ENCODE data around the gene SERPINB1. TPM values are rescaled to one million over a fixed set of nuclear protein-coding genes. Genes with fewer than 3 reads are reported as not detected.
A peak's percentile ranks its signal among the peaks of the same experiment; 100 is the strongest.

SERPINB1 gene
- total RNA-seq, 1 experiment from 2014 or later, result 0.22 TPM

DNA sequence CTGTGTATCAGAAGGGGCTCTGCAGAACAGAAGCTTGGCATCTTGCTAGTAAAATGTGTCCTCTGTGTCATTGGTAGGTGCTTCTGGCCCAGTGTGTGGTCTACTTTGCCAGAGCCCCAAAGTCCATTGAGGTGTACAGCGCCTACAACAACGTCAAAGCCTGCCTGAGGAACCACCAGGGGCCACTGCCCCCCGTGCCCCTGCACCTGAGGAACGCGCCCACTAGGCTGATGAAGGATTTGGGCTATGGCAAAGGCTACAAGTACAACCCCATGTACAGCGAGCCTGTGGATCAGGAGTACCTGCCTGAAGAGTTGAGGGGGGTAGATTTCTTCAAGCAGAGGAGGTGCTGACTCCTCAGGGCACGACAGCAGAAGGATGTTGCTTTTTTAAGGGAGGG is 56.7 kb downstream of the SERPINB1 start:
- peaks cover 27% of the 10 kb centered on the region for H4K20me1 ChIP-seq (ENCODE audit: insufficient read depth, low read depth, low read length)
- no peak overlapping the region for H2AFZ ChIP-seq (ENCODE audit: low read length)
- no peaks in the 10 kb centered on the region for H3K9me3 ChIP-seq (ENCODE audit: low read length)
- H3K36me3 ChIP-seq (ENCODE audit: insufficient read depth, low read length), result peaks cover 38% of the 10 kb centered on the region; the same call in 1 of the 2 replicates
- H3K4me3 ChIP-seq (ENCODE audit: low read length), result no peak overlapping the region
- H3K9ac ChIP-seq (ENCODE audit: low read length), result no peak overlapping the region
- no peak for DNase-seq
- H3K27me3 ChIP-seq (ENCODE audit: low read length), result no peaks in the 10 kb centered on the region
- no peak overlapping the region for H3K4me2 ChIP-seq (ENCODE audit: low read depth, low read length, poor library complexity, severe bottlenecking)
- H3K27ac ChIP-seq (ENCODE audit: low read length), result no peak overlapping the region
- peaks cover 67% of the 10 kb centered on the region for H3K79me2 ChIP-seq (ENCODE audit: low read length)
- H3K4me1 ChIP-seq (ENCODE audit: low read length), result no peaks in the 10 kb centered on the region
- no peaks in the 10 kb centered on the region for H3K9me2 ChIP-seq (replicated peaks; ENCODE audit: insufficient read depth, low read length)

DNA sequence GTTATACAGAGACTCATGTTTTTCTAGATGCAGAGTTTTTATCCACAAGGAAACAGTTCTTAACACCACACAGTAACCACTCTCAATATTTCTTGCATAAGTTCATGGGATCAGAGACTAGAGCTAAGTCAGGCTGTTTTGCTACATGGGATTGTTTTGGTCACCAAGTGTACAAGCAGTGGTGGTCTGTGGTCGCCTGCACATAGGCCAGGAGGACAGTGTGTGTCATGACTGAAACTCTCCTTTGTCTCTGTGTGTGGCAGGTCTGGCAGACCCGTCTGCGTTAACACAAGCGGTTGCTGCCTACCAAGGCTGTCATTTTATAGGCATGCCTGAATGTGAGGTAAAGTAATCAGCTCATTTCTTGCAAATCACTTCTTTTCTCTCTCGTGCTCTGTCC is 57.6 kb downstream of the SERPINB1 start:
- H4K20me1 ChIP-seq (ENCODE audit: insufficient read depth, low read depth, low read length), result peaks cover 28% of the 10 kb centered on the region
- peaks cover 76% of the 10 kb centered on the region for H3K79me2 ChIP-seq (ENCODE audit: low read length)
- no peaks in the 10 kb centered on the region for H3K9me3 ChIP-seq (ENCODE audit: low read length)
- H3K27me3 ChIP-seq (ENCODE audit: low read length), result no peaks in the 10 kb centered on the region
- H3K27ac ChIP-seq (ENCODE audit: low read length), result no peak overlapping the region
- H3K9me2 ChIP-seq (replicated peaks; ENCODE audit: insufficient read depth, low read length), result no peaks in the 10 kb centered on the region
- H3K9ac ChIP-seq (ENCODE audit: low read length), result no peak overlapping the region
- peaks cover 42% of the 10 kb centered on the region; the same call in 1 of the 2 replicates for H3K36me3 ChIP-seq (ENCODE audit: insufficient read depth, low read length)
- H3K4me1 ChIP-seq (ENCODE audit: low read length), result no peaks in the 10 kb centered on the region
- no peak overlapping the region for H3K4me3 ChIP-seq (ENCODE audit: low read length)
- H3K4me2 ChIP-seq (ENCODE audit: low read depth, low read length, poor library complexity, severe bottlenecking), result no peak overlapping the region
- DNase-seq, result no peak
- H2AFZ ChIP-seq (ENCODE audit: low read length), result no peak overlapping the region

DNA sequence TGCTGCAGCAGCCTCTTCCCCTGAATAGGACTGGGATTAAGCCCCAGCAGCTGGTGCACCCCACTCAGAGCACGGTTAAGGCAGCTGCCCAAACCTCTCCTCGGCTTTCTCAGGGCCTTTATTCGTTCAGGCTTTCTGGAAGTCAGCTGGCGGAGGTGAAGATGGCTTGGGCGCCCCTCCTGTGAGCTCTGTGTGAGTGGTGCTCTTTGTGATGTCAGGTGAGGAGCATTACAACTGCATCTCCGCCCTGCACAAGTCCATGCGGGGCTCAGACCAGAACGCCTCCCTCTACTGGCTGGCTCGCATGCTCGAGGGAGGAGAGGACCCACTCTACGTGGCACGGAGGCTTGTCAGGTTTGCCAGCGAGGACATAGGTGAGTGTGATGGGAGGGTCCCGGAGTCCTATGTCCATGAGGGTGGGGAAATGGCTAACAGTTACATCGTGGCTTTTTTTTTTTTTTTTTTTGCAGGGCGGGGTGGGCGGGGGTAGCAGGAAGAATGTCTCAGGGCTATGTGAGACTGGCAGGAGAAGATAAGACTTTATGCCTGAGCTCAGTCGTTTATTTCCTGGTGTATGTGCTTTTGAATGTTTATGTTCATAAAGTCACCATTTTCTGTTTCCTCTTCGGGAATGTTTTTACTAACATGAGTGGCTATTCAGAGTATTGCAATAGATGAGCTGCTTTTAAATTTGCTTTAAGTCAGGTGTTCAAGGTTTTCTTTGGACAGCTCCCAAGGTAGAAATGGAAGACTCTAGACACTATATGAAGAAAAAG is 58.3 kb downstream of the SERPINB1 start:
- Histone ChIP-seq H2AFZ (ENCODE audit: low read length) (no peak overlapping the region), H3K4me2 (ENCODE audit: low read depth, low read length, poor library complexity, severe bottlenecking) (no peak overlapping the region), H3K4me1 (ENCODE audit: low read length) (no peaks in the 10 kb centered on the region), H3K27ac (ENCODE audit: low read length) (no peak overlapping the region), H3K9ac (ENCODE audit: low read length) (no peak overlapping the region), H3K36me3 (ENCODE audit: insufficient read depth, low read length) (peaks cover 48% of the 10 kb centered on the region; the same call in 1 of the 2 replicates), H3K9me2 (replicated peaks; ENCODE audit: insufficient read depth, low read length) (no peaks in the 10 kb centered on the region), H3K79me2 (ENCODE audit: low read length) (peaks cover 82% of the 10 kb centered on the region), H4K20me1 (ENCODE audit: insufficient read depth, low read depth, low read length) (peaks cover 32% of the 10 kb centered on the region), H3K9me3 (ENCODE audit: low read length) (no peaks in the 10 kb centered on the region), H3K4me3 (ENCODE audit: low read length) (no peak overlapping the region), H3K27me3 (ENCODE audit: low read length) (no peaks in the 10 kb centered on the region)
- DNase-seq, result no peak

DNA sequence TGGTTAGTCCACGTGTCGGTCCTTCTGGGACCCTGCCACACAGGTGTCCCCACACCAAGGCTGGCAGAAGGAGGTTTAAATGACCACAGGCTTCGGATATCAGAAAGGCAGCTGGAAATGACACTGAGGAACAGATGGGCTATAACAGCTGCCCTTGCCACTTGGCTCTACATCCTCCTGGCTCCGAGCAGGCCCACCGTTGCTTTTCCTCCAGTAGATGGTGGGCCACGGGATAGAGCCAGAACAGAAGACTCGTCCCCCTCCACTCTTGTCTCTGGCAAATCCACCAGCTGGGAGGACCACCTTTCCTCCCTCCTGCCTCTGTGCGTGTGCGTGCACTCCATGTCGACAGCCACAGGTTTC is 58.9 kb downstream of the SERPINB1 start:
- no peak overlapping the region for H3K27ac ChIP-seq (ENCODE audit: low read length)
- no peak for DNase-seq
- H3K9me3 ChIP-seq (ENCODE audit: low read length), result no peaks in the 10 kb centered on the region
- H3K4me1 ChIP-seq (ENCODE audit: low read length), result no peaks in the 10 kb centered on the region
- H3K79me2 ChIP-seq (ENCODE audit: low read length), result peaks cover 88% of the 10 kb centered on the region
- no peak overlapping the region for H3K4me2 ChIP-seq (ENCODE audit: low read depth, low read length, poor library complexity, severe bottlenecking)
- peaks cover 35% of the 10 kb centered on the region for H4K20me1 ChIP-seq (ENCODE audit: insufficient read depth, low read depth, low read length)
- H3K9ac ChIP-seq (ENCODE audit: low read length), result no peak overlapping the region
- no peak overlapping the region for H3K4me3 ChIP-seq (ENCODE audit: low read length)
- H2AFZ ChIP-seq (ENCODE audit: low read length), result no peak overlapping the region
- H3K9me2 ChIP-seq (replicated peaks; ENCODE audit: insufficient read depth, low read length), result no peaks in the 10 kb centered on the region
- peaks cover 52% of the 10 kb centered on the region; the same call in 1 of the 2 replicates for H3K36me3 ChIP-seq (ENCODE audit: insufficient read depth, low read length)
- H3K27me3 ChIP-seq (ENCODE audit: low read length), result no peaks in the 10 kb centered on the region

DNA sequence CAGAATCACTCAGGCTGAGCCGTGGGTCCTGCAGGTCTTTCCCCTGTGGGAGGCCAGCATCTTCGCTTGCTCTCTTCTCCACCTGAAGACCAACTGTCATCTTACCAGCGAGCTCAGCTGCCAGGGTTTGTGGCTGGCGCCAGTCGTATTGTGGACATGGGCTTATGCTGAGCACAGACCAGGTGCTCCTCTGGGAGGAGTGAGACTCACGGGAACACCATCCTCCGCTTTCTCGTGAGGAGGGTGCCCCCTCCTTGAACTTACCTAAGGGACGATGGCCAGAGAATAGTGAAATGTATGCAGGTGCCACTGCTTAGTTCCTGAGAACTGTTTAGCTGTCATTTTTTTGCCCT is 59.3 kb downstream of the SERPINB1 start:
- Histone ChIP-seq H3K27ac (ENCODE audit: low read length) (no peak overlapping the region), H3K4me1 (ENCODE audit: low read length) (no peaks in the 10 kb centered on the region), H3K36me3 (ENCODE audit: insufficient read depth, low read length) (peaks cover 52% of the 10 kb centered on the region; the same call in 1 of the 2 replicates), H3K4me3 (ENCODE audit: low read length) (no peak overlapping the region), H3K9ac (ENCODE audit: low read length) (no peak overlapping the region), H3K9me3 (ENCODE audit: low read length) (no peaks in the 10 kb centered on the region), H3K4me2 (ENCODE audit: low read depth, low read length, poor library complexity, severe bottlenecking) (no peak overlapping the region), H3K9me2 (replicated peaks; ENCODE audit: insufficient read depth, low read length) (no peaks in the 10 kb centered on the region), H3K27me3 (ENCODE audit: low read length) (no peaks in the 10 kb centered on the region), H2AFZ (ENCODE audit: low read length) (no peak overlapping the region), H3K79me2 (ENCODE audit: low read length) (peaks cover 89% of the 10 kb centered on the region), H4K20me1 (ENCODE audit: insufficient read depth, low read depth, low read length) (peaks cover 36% of the 10 kb centered on the region)
- DNase-seq, result no peak

Small RNA genes within 50 kb of the gene (small RNA-seq; reads per million reads assigned to genes)
- 0.95 reads per million, percentile 28 among the genes with 10 or more reads in this experiment for gene MIR4645

Other genes starting within 250 kb of the SERPINB1 start
- gene MYLK4, start 90.9 kb downstream of the SERPINB1 start, total RNA-seq (2014; rRNA removed; shearing (Covaris generic); ENCODE audit: low replicate concordance), result 0.07 and 0.78 TPM in 2 replicates
- gene WRNIP1, start 76.5 kb downstream of the SERPINB1 start, total RNA-seq (2014; rRNA removed; shearing (Covaris generic); ENCODE audit: low replicate concordance), result 47.9 and 80.2 TPM in 2 replicates
- 55.6 and 107 TPM in 2 replicates for gene SERPINB9, start 61.4 kb upstream of the SERPINB1 start, total RNA-seq (2014; rRNA removed; shearing (Covaris generic); ENCODE audit: low replicate concordance)
- gene SERPINB6, start 129.7 kb upstream of the SERPINB1 start, total RNA-seq (2014; rRNA removed; shearing (Covaris generic); ENCODE audit: low replicate concordance), result not detected in 2 replicates
- 5.5 and 9.1 TPM in 2 replicates for gene NQO2, start 158.0 kb upstream of the SERPINB1 start, total RNA-seq (2014; rRNA removed; shearing (Covaris generic); ENCODE audit: low replicate concordance)
- 9.6 and 12.3 TPM in 2 replicates for gene RIPK1, start 226.6 kb upstream of the SERPINB1 start, total RNA-seq (2014; rRNA removed; shearing (Covaris generic); ENCODE audit: low replicate concordance)

Data from Karpas-422 (cell line).